K562 (cell line): ENCODE data around the gene COX4I2. TPM values are rescaled to one million over a fixed set of nuclear protein-coding genes. Genes with fewer than 3 reads are reported as not detected.

Experiments
- HDAC1 ChIP-seq, 2 experiments: fragments of 450-650 bp; IDR thresholded peaks; 2 replicates each; pipeline ENCODE4 v1.6.1; 2016 to 2017; ENCODE audit warnings: inconsistent platforms in 1 of 2, mild to moderate bottlenecking in 1 of 2, moderate library complexity in 1 of 2
- JUND ChIP-seq, 2 experiments: IDR thresholded peaks; 2 replicates in 1 of 2; 3 replicates in 1 of 2; pipeline ENCODE4 v1.6.1; 2011; ENCODE audit warnings: borderline replicate concordance in 2 of 2, low read depth in 2 of 2, low read length in 2 of 2, improper control_type of control experiment in 1 of 2, missing biosample characterization in 1 of 2, missing genetic modification characterization in 1 of 2, missing genetic modification reagents in 1 of 2
- L3MBTL2 ChIP-seq: fragments of 450-650 bp; IDR thresholded peaks from 2 replicates; pipeline ENCODE4 v1.6.1; 2016; ENCODE audit warnings: mild to moderate bottlenecking, moderate library complexity
- MCM3 ChIP-seq: fragments of 450-650 bp; IDR thresholded peaks from 2 replicates; pipeline ENCODE4 v1.6.1; 2016
- MCM5 ChIP-seq: fragments of 450-650 bp; IDR thresholded peaks from 2 replicates; pipeline ENCODE4 v1.6.1; 2016; ENCODE audit warnings: low read depth
- NR2C1 ChIP-seq, 2 experiments: fragments of 450-650 bp; IDR thresholded peaks; 2 replicates each; pipeline ENCODE4 v1.6.1; 2017; ENCODE audit warnings: mild to moderate bottlenecking in 2 of 2, antibody characterized with exemption in 1 of 2, inconsistent platforms in 1 of 2, missing compliant biosample characterization in 1 of 2, missing genetic modification characterization in 1 of 2
- NR4A1 ChIP-seq, 2 experiments: fragments of 250-450 bp in 1 of 2; fragments of 450-650 bp in 1 of 2; sonication (Bioruptor Pico) in 1 of 2; IDR thresholded peaks; 2 replicates each; pipeline versions ENCODE4 v1.4.0 to v1.6.1; 2016 to 2020; ENCODE audit warnings: mild to moderate bottlenecking in 2 of 2, missing compliant biosample characterization in 1 of 2, missing genetic modification characterization in 1 of 2, moderate library complexity in 1 of 2
- TAF9B ChIP-seq: fragments of 450-650 bp; IDR thresholded peaks from 2 replicates; pipeline ENCODE4 v1.6.1; 2018; ENCODE audit warnings: mild to moderate bottlenecking; ENCODE audit not compliant: partially characterized antibody
- ZNF436 ChIP-seq: fragments of 250-450, 450-650 bp; sonication (Bioruptor Pico); formaldehyde crosslinking; IDR thresholded peaks from 2 replicates; pipeline ENCODE4 v1.7.0; 2020; ENCODE audit warnings: mild to moderate bottlenecking
- polyA plus RNA-seq, 8 experiments: library from polyadenylated mRNA; depleted of rRNA in 4 of 8; stranded (reverse) in 5 of 8; unstranded in 3 of 8; fragments of >200 nt; fragmentation: Nextera tagmentation in 2 of 8; fragmentation: Illumina TruSeq in 1 of 8; extraction: Ambion mirVana in 2 of 8; extraction: Trizol in 1 of 8; gene quantifications; 2 replicates each; pipeline versions ENCODE4 v1.2.1 to v1.2.3, GENCODE V29; 2011 to 2014; ENCODE audit warnings: inconsistent platforms in 1 of 8, missing spikeins in 1 of 8
- total RNA-seq, 7 experiments: library from RNA; depleted of rRNA in 6 of 7; stranded (reverse); fragments of >200 nt in 6 of 7; fragmentation: Illumina TruSeq in 2 of 7; extraction: Trizol in 2 of 7; gene quantifications; 2 replicates each; pipeline versions ENCODE4 v1.2.1 to v1.2.3, GENCODE V29; 2011 to 2021; ENCODE audit warnings: low replicate concordance in 1 of 7
- TF ChIP-seq, protein P1 (sequence below): fragments of 150-350 bp; conservative IDR thresholded peaks from 2 replicates; pipeline ENCODE4 v1.6.1; 2014; ENCODE audit warnings: low read length
- TF ChIP-seq, protein P2 (sequence below): sonication (generic); formaldehyde crosslinking; IDR thresholded peaks from 2 replicates; pipeline ENCODE4 v1.8.0; 2022; ENCODE audit warnings: mild to moderate bottlenecking, low read depth, missing genetic modification reagents
- TF ChIP-seq, protein P3 (sequence below): fragments of 250-450 bp; sonication (Bioruptor Pico); IDR thresholded peaks from 2 replicates; pipeline ENCODE4 v1.8.0; 2021; ENCODE audit warnings: moderate library complexity, mild to moderate bottlenecking, inconsistent platforms
- TF ChIP-seq, protein P4 (sequence below): sonication (generic); formaldehyde crosslinking; IDR thresholded peaks from 2 replicates; pipeline ENCODE4 v1.8.0; 2022; ENCODE audit warnings: mild to moderate bottlenecking, missing genetic modification reagents, borderline replicate concordance
- TF ChIP-seq, protein P5 (sequence below): fragments of 450-650 bp; formaldehyde crosslinking; IDR thresholded peaks from 2 replicates; pipeline ENCODE4 v1.4.0; 2022; ENCODE audit warnings: mild to moderate bottlenecking, moderate library complexity
- TF ChIP-seq, protein P6 (sequence below): sonication (generic); formaldehyde crosslinking; IDR thresholded peaks from 2 replicates; pipeline ENCODE4 v1.8.1; 2023; ENCODE audit warnings: mild to moderate bottlenecking, missing genetic modification reagents

Gene COX4I2
- total and polyA plus RNA-seq, 9 of the 15 experiments (the other 6 are each of a cell fraction or from before 2014, with no cell fraction given) = not detected

DNA sequence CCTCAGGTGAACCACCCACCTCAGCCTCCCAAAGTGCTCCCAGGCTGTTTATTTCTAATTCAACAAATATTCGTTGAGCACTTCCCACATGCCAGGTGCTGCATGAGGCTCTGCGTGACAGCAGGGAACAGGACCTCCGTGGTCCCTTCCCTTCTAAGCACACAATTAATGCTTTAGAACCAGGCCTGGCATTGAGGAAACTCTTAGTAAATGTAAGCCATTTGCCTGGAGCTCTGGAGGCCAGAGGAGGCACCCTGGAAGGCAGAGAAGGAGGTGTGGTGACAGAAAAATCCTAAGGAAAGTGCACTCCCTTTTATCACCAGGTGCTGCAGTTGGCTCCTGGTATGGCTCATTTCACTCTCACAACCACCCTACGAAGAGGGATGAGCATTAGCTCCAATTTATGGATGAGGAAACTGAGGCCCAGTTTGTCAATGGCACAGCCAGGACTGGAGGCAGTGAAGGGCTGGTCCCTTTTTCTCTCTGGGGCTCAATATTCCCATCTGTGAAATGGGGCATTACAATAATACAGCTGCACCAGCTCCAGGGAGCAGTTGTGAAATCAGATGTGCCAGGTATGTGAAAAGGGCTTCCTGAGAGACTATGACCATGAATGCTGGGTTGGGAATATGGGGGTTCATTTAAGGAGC, 40.8 kb upstream of the COX4I2 start (continued):
- TF ChIP-seq, protein P1, sequence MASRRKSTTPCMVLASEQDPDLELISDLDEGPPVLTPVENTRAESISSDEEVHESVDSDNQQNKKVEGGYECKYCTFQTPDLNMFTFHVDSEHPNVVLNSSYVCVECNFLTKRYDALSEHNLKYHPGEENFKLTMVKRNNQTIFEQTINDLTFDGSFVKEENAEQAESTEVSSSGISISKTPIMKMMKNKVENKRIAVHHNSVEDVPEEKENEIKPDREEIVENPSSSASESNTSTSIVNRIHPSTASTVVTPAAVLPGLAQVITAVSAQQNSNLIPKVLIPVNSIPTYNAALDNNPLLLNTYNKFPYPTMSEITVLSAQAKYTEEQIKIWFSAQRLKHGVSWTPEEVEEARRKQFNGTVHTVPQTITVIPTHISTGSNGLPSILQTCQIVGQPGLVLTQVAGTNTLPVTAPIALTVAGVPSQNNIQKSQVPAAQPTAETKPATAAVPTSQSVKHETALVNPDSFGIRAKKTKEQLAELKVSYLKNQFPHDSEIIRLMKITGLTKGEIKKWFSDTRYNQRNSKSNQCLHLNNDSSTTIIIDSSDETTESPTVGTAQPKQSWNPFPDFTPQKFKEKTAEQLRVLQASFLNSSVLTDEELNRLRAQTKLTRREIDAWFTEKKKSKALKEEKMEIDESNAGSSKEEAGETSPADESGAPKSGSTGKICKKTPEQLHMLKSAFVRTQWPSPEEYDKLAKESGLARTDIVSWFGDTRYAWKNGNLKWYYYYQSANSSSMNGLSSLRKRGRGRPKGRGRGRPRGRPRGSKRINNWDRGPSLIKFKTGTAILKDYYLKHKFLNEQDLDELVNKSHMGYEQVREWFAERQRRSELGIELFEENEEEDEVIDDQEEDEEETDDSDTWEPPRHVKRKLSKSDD = no peak
- TF ChIP-seq MCM3 (no peak), MCM5 (no peak), NR4A1 (CRISPR knock-in tag; IDR thresholded peaks at IDR 0.05) (no peak), NR4A1 (tag; IDR thresholded peaks at IDR 0.05) (no peak), ZNF436 (CRISPR knock-in tag) (no peak), NR2C1 (IDR thresholded peaks at IDR 0.05) (no peak), NR2C1 (tag; IDR thresholded peaks at IDR 0.05) (no peak), JUND (IDR thresholded peaks at IDR 0.05; ENCODE audit: borderline replicate concordance, low read depth, low read length) (no peak), JUND (tag; IDR thresholded peaks at IDR 0.05; ENCODE audit: borderline replicate concordance, low read depth, low read length) (no peak), TAF9B (no peak), L3MBTL2 (no peak), HDAC1 (IDR thresholded peaks at IDR 0.05) (peak in 1 of 2 experiments; percentile 12; a peak in 1 of 4 replicates)
- TF ChIP-seq, protein P2, sequence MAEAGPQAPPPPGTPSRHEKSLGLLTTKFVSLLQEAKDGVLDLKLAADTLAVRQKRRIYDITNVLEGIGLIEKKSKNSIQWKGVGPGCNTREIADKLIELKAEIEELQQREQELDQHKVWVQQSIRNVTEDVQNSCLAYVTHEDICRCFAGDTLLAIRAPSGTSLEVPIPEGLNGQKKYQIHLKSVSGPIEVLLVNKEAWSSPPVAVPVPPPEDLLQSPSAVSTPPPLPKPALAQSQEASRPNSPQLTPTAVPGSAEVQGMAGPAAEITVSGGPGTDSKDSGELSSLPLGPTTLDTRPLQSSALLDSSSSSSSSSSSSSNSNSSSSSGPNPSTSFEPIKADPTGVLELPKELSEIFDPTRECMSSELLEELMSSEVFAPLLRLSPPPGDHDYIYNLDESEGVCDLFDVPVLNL (CRISPR knock-in tag) = no peak
- TF ChIP-seq, protein P3, sequence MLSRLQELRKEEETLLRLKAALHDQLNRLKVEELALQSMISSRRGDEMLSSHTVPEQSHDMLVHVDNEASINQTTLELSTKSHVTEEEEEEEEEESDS (CRISPR knock-in tag) = no peak
- TF ChIP-seq, protein P4, sequence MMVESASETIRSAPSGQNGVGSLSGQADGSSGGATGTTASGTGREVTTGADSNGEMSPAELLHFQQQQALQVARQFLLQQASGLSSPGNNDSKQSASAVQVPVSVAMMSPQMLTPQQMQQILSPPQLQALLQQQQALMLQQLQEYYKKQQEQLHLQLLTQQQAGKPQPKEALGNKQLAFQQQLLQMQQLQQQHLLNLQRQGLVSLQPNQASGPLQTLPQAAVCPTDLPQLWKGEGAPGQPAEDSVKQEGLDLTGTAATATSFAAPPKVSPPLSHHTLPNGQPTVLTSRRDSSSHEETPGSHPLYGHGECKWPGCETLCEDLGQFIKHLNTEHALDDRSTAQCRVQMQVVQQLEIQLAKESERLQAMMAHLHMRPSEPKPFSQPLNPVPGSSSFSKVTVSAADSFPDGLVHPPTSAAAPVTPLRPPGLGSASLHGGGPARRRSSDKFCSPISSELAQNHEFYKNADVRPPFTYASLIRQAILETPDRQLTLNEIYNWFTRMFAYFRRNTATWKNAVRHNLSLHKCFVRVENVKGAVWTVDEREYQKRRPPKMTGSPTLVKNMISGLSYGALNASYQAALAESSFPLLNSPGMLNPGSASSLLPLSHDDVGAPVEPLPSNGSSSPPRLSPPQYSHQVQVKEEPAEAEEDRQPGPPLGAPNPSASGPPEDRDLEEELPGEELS (CRISPR knock-in tag) = no peak
- TF ChIP-seq, protein P5, sequence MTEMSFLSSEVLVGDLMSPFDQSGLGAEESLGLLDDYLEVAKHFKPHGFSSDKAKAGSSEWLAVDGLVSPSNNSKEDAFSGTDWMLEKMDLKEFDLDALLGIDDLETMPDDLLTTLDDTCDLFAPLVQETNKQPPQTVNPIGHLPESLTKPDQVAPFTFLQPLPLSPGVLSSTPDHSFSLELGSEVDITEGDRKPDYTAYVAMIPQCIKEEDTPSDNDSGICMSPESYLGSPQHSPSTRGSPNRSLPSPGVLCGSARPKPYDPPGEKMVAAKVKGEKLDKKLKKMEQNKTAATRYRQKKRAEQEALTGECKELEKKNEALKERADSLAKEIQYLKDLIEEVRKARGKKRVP (CRISPR knock-in tag) = no peak
- TF ChIP-seq, protein P6, sequence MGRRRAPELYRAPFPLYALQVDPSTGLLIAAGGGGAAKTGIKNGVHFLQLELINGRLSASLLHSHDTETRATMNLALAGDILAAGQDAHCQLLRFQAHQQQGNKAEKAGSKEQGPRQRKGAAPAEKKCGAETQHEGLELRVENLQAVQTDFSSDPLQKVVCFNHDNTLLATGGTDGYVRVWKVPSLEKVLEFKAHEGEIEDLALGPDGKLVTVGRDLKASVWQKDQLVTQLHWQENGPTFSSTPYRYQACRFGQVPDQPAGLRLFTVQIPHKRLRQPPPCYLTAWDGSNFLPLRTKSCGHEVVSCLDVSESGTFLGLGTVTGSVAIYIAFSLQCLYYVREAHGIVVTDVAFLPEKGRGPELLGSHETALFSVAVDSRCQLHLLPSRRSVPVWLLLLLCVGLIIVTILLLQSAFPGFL (CRISPR knock-in tag) = no peak
